Stimulated activated CD4-positive, alpha-beta T cell treated with anti-CD3 and anti-CD28 coated beads, TNF-alpha, amount 100 ng/mL, for 1 hour (primary cell): ENCODE results near the gene BRMS1L.

Experiments
- DNase-seq, 3 donors: peaks; one replicate each; pipeline ENCODE4 v3.0.0-alpha.2; 2020; ENCODE audit warnings: low read depth in 3 of 3, low spot score in 1 of 3

The BRMS1L gene

GRCh38 chr14:35865611-35866324 lies 39.6 kb downstream of the BRMS1L start:
- no peak for DNase-seq

GRCh38 chr14:35866595-35867279 lies 40.6 kb downstream of the BRMS1L start:
- DNase-seq = no peak

GRCh38 chr14:35867280-35867629 lies 41.1 kb downstream of the BRMS1L start:
- no peak for DNase-seq

- DNase-seq = no peak
Observed at GRCh38 chr14:35875296-35875695, 49.2 kb downstream of the BRMS1L start.

- no peak for DNase-seq
Observed at GRCh38 chr14:35877276-35877675, 51.1 kb downstream of the BRMS1L start.

- no peak for DNase-seq
Observed at GRCh38 chr14:35878272-35879150, 52.4 kb downstream of the BRMS1L start.

- DNase-seq = no peak
Observed at GRCh38 chr14:35879151-35879648, 53.1 kb downstream of the BRMS1L start.

GRCh38 chr14:35879654-35880249 lies 53.6 kb downstream of the BRMS1L start:
- no peak for DNase-seq

- DNase-seq = no peak
Observed at GRCh38 chr14:35881280-35881679, 55.1 kb downstream of the BRMS1L start.

GRCh38 chr14:35883677-35884293 lies 57.6 kb downstream of the BRMS1L start:
- DNase-seq = no peak

GRCh38 chr14:35890308-35890707 lies 64.2 kb downstream of the BRMS1L start:
- no peak for DNase-seq

- no peak for DNase-seq
Observed at GRCh38 chr14:35895256-35895655, 69.1 kb downstream of the BRMS1L start.

GRCh38 chr14:35897616-35898111 lies 71.5 kb downstream of the BRMS1L start:
- DNase-seq = no peak

- no peak for DNase-seq
Observed at GRCh38 chr14:35898217-35898775, 72.2 kb downstream of the BRMS1L start.

GRCh38 chr14:35900741-35901140 lies 74.6 kb downstream of the BRMS1L start:
- no peak for DNase-seq

GRCh38 chr14:35909665-35910064 lies 83.5 kb downstream of the BRMS1L start:
- no peak for DNase-seq

GRCh38 chr14:35910191-35910590 lies 84.1 kb downstream of the BRMS1L start:
- DNase-seq = no peak

- DNase-seq = no peak
Observed at GRCh38 chr14:35911097-35911496, 85.0 kb downstream of the BRMS1L start.

- DNase-seq = no peak
Observed at GRCh38 chr14:35915185-35915584, 89.0 kb downstream of the BRMS1L start.

- no peak for DNase-seq
Observed at GRCh38 chr14:35915775-35916174, 89.6 kb downstream of the BRMS1L start.
